ENCODE results near the gene ZNF423.

ZNF423 gene

GRCh38 chr16:49725651-49726050, 130.3 kb downstream of the ZNF423 start:
- TF ChIP-seq CTCF (IDR thresholded peaks at IDR 0.05; ENCODE audit: insufficient read depth, low read depth, low read length, missing control alignments), result no peak
- DNase-seq (ENCODE audit: low read depth), result no peak
- H3K4me3 ChIP-seq (ENCODE audit: low read depth, low read length), result no peak overlapping the region

- TF ChIP-seq CTCF (IDR thresholded peaks at IDR 0.05; ENCODE audit: insufficient read depth, low read depth, low read length, missing control alignments), result no peak
- H3K4me3 ChIP-seq (ENCODE audit: low read depth, low read length), result no peak overlapping the region
- DNase-seq (ENCODE audit: low read depth), result no peak
Observed at GRCh38 chr16:49724774-49725173, 131.1 kb downstream of the ZNF423 start.

- no peak for TF ChIP-seq CTCF (IDR thresholded peaks at IDR 0.05; ENCODE audit: insufficient read depth, low read depth, low read length, missing control alignments)
- no peak for DNase-seq (ENCODE audit: low read depth)
- no peak overlapping the region for H3K4me3 ChIP-seq (ENCODE audit: low read depth, low read length)
Observed at GRCh38 chr16:49723310-49723709, 132.6 kb downstream of the ZNF423 start.

- TF ChIP-seq CTCF (IDR thresholded peaks at IDR 0.05; ENCODE audit: insufficient read depth, low read depth, low read length, missing control alignments), result no peak
- no peak for DNase-seq (ENCODE audit: low read depth)
Observed at GRCh38 chr16:49720225-49720624, 135.7 kb downstream of the ZNF423 start.

GRCh38 chr16:49717689-49718088, 138.2 kb downstream of the ZNF423 start:
- DNase-seq (ENCODE audit: low read depth), result no peak
- TF ChIP-seq CTCF (IDR thresholded peaks at IDR 0.05; ENCODE audit: insufficient read depth, low read depth, low read length, missing control alignments), result no peak
- no peak overlapping the region for H3K4me3 ChIP-seq (ENCODE audit: low read depth, low read length)

More at GRCh38 chr16:49720225-49720624, 135.7 kb downstream of the ZNF423 start:
- no peak overlapping the region for H3K4me3 ChIP-seq (ENCODE audit: low read depth, low read length)

- DNase-seq (ENCODE audit: low read depth), result no peak
- H3K4me3 ChIP-seq (ENCODE audit: low read depth, low read length), result no peak overlapping the region
- no peak for TF ChIP-seq CTCF (IDR thresholded peaks at IDR 0.05; ENCODE audit: insufficient read depth, low read depth, low read length, missing control alignments)
Observed at GRCh38 chr16:49716339-49716934, 139.5 kb downstream of the ZNF423 start.

- no peak for TF ChIP-seq CTCF (IDR thresholded peaks at IDR 0.05; ENCODE audit: insufficient read depth, low read depth, low read length, missing control alignments)
- H3K4me3 ChIP-seq (ENCODE audit: low read depth, low read length), result no peak overlapping the region
Observed at GRCh38 chr16:49713770-49714169, 142.1 kb downstream of the ZNF423 start.

More at GRCh38 chr16:49713770-49714169, 142.1 kb downstream of the ZNF423 start:
- DNase-seq (ENCODE audit: low read depth), result no peak
